ACC112 (cell line): ENCODE measurements around the gene TSPAN11.

Source experiments
- H2AFZ ChIP-seq: fragments of 200-600 bp; sonication (generic); one replicate; pipeline ENCODE4 v1.6.0; 2017; ENCODE audit warnings: antibody characterized with exemption, low read length; ENCODE audit not compliant: unreplicated experiment
- H3K27ac ChIP-seq: fragments of 200-600 bp; sonication (generic); 2 replicates; pipeline ENCODE4 v1.5.1; 2014; ENCODE audit warnings: low read depth, mild to moderate bottlenecking, antibody characterized with exemption, low read length, moderate library complexity
- H3K27me3 ChIP-seq: fragments of 200-600 bp; sonication (generic); 2 replicates; pipeline ENCODE4 v1.6.1; 2014; ENCODE audit warnings: mild to moderate bottlenecking, antibody characterized with exemption, low read length, moderate library complexity, mixed read lengths; ENCODE audit not compliant: insufficient read depth
- H3K36me3 ChIP-seq: fragments of 200-600 bp; sonication (generic); 2 replicates; pipeline ENCODE4 v1.6.1; 2016; ENCODE audit warnings: mild to moderate bottlenecking, antibody characterized with exemption, low read length, moderate library complexity, mixed read lengths; ENCODE audit not compliant: insufficient read depth
- H3K4me1 ChIP-seq: fragments of 200-600 bp; sonication (generic); one replicate; pipeline ENCODE4 v1.6.1; 2016; ENCODE audit warnings: low read length, mixed read lengths; ENCODE audit not compliant: insufficient read depth, unreplicated experiment, control insufficient read depth
- H3K4me3 ChIP-seq: fragments of 200-600 bp; sonication (generic); 2 replicates; pipeline ENCODE4 v1.5.1; 2014; ENCODE audit warnings: mild to moderate bottlenecking, low read depth, low read length
- H3K79me2 ChIP-seq: fragments of 200-600 bp; sonication (generic); one replicate; pipeline ENCODE4 v1.6.0; 2016; ENCODE audit warnings: low read length; ENCODE audit not compliant: control insufficient read depth, unreplicated experiment, insufficient read depth

The TSPAN11 gene

GRCh38 chr12:30978639-30979038, 52.1 kb downstream of the TSPAN11 start:
- Histone ChIP-seq H3K36me3 (no peaks in the 10 kb centered on the region), H3K27ac (no peak overlapping the region), H3K4me1 (no peaks in the 10 kb centered on the region), H2AFZ (no peak overlapping the region), H3K27me3 (peaks cover 10% of the 10 kb centered on the region), H3K4me3 (no peak overlapping the region), H3K79me2 (no peaks in the 10 kb centered on the region)

GRCh38 chr12:30979371-30980259, 53.1 kb downstream of the TSPAN11 start:
- Histone ChIP-seq H3K36me3 (no peaks in the 10 kb centered on the region), H3K4me3 (no peak overlapping the region), H3K4me1 (no peaks in the 10 kb centered on the region), H3K27ac (no peak overlapping the region), H3K27me3 (peaks cover under 1% of the 10 kb centered on the region; the same call in 1 of the 2 replicates), H2AFZ (no peak overlapping the region), H3K79me2 (no peaks in the 10 kb centered on the region)

- Histone ChIP-seq H3K79me2 (no peaks in the 10 kb centered on the region), H3K27ac (no peak overlapping the region), H3K4me3 (no peak overlapping the region), H2AFZ (no peak overlapping the region), H3K4me1 (no peaks in the 10 kb centered on the region), H3K27me3 (no peaks in the 10 kb centered on the region), H3K36me3 (no peaks in the 10 kb centered on the region)
Observed at GRCh38 chr12:30980955-30981662, 54.6 kb downstream of the TSPAN11 start.

- H3K4me3 ChIP-seq: no peak overlapping the region
Observed at GRCh38 chr12:30982413-30982812, 55.9 kb downstream of the TSPAN11 start.

GRCh38 chr12:30985814-30986452, 59.4 kb downstream of the TSPAN11 start:
- Histone ChIP-seq H3K4me3 (no peak overlapping the region), H3K79me2 (no peaks in the 10 kb centered on the region), H3K4me1 (no peaks in the 10 kb centered on the region), H3K27me3 (no peaks in the 10 kb centered on the region), H3K27ac (no peak overlapping the region), H2AFZ (no peak overlapping the region), H3K36me3 (no peaks in the 10 kb centered on the region)

More at GRCh38 chr12:30982413-30982812, 55.9 kb downstream of the TSPAN11 start:
- H3K36me3 ChIP-seq: no peaks in the 10 kb centered on the region
- no peaks in the 10 kb centered on the region for H3K79me2 ChIP-seq
- no peaks in the 10 kb centered on the region for H3K27me3 ChIP-seq
- no peaks in the 10 kb centered on the region for H3K4me1 ChIP-seq
- H2AFZ ChIP-seq: no peak overlapping the region
- no peak overlapping the region for H3K27ac ChIP-seq

GRCh38 chr12:30988086-30988485, 61.5 kb downstream of the TSPAN11 start:
- no peaks in the 10 kb centered on the region for H3K79me2 ChIP-seq
- no peak overlapping the region for H2AFZ ChIP-seq
- H3K27ac ChIP-seq: no peak overlapping the region

GRCh38 chr12:30988646-30989286, 62.2 kb downstream of the TSPAN11 start:
- Histone ChIP-seq H3K36me3 (no peaks in the 10 kb centered on the region), H2AFZ (no peak overlapping the region), H3K27ac (no peak overlapping the region)

More at GRCh38 chr12:30988086-30988485, 61.5 kb downstream of the TSPAN11 start:
- H3K4me3 ChIP-seq: no peak overlapping the region
- no peaks in the 10 kb centered on the region for H3K36me3 ChIP-seq
- H3K4me1 ChIP-seq: no peaks in the 10 kb centered on the region
- no peaks in the 10 kb centered on the region for H3K27me3 ChIP-seq

GRCh38 chr12:30989754-30990153, 63.2 kb downstream of the TSPAN11 start:
- H3K27me3 ChIP-seq: no peaks in the 10 kb centered on the region

More at GRCh38 chr12:30988646-30989286, 62.2 kb downstream of the TSPAN11 start:
- Histone ChIP-seq H3K4me1 (no peaks in the 10 kb centered on the region), H3K79me2 (no peaks in the 10 kb centered on the region), H3K4me3 (no peak overlapping the region), H3K27me3 (no peaks in the 10 kb centered on the region)

GRCh38 chr12:30990316-30990715, 63.8 kb downstream of the TSPAN11 start:
- Histone ChIP-seq H3K36me3 (no peaks in the 10 kb centered on the region), H3K27me3 (no peaks in the 10 kb centered on the region), H3K4me3 (no peak overlapping the region), H2AFZ (no peak overlapping the region), H3K27ac (no peak overlapping the region), H3K79me2 (no peaks in the 10 kb centered on the region), H3K4me1 (no peaks in the 10 kb centered on the region)

More at GRCh38 chr12:30989754-30990153, 63.2 kb downstream of the TSPAN11 start:
- Histone ChIP-seq H3K27ac (no peak overlapping the region), H2AFZ (no peak overlapping the region), H3K4me1 (no peaks in the 10 kb centered on the region), H3K79me2 (no peaks in the 10 kb centered on the region), H3K4me3 (no peak overlapping the region), H3K36me3 (no peaks in the 10 kb centered on the region)

- no peaks in the 10 kb centered on the region for H3K27me3 ChIP-seq
- no peak overlapping the region for H2AFZ ChIP-seq
- H3K27ac ChIP-seq: no peak overlapping the region
- H3K4me3 ChIP-seq: no peak overlapping the region
- no peaks in the 10 kb centered on the region for H3K36me3 ChIP-seq
- no peaks in the 10 kb centered on the region for H3K79me2 ChIP-seq
- no peaks in the 10 kb centered on the region for H3K4me1 ChIP-seq
Observed at GRCh38 chr12:30990776-30991175, 64.2 kb downstream of the TSPAN11 start.
